Measurements from ENCODE around the gene HACD3. TPM values are rescaled to one million over a fixed set of nuclear protein-coding genes. Genes with fewer than 3 reads are reported as not detected.

Gene HACD3
- total RNA-seq, 1 experiment from 2014 or later: 71.6 TPM

DNA sequence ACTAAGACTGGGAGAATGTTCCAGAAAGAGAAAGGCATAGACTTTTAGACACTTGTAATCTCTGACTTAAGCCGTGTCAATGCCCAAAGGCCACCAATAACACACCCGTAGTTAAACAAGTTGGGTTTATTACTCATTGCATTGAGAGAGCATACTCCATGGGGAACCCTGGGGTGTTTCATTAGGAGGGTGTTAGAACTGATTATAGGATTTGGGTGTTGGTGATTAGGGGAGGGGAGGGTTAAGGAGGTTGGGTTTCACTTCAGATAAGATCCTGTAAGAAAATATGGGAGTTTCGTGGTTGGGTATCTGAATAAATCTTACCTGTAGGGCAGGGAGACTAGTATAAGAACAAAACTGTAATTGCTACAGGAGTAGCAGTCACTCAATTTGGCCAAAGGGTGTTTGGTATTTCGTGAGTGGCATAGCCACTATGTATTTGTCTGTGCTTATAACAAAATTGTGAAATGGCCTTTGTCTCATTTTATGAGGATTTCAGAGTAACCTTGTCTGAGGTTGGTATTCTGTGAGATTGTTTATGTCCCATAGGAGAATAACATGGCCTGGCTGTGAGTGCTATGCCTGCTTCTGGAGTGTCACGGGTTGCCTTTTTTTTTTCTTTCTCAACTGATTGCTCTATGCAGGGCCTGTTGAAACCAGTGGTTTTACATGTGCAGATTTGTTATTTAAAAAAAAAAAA lies 2.9 kb downstream of the HACD3 start:
- peaks cover 12% of the 10 kb centered on the region; the same call in 1 of the 2 replicates for H3F3A ChIP-seq (ENCODE audit: insufficient read depth, low read depth)
- no peaks in the 10 kb centered on the region for H3K9me3 ChIP-seq (ENCODE audit: insufficient read depth, low read depth)
- H2AFZ ChIP-seq: no peak overlapping the region
- H3K4me2 ChIP-seq: peak overlapping the region; percentile 69
- no peaks in the 10 kb centered on the region for H3K36me3 ChIP-seq (ENCODE audit: low read depth)
- H3K79me2 ChIP-seq (ENCODE audit: low read depth): peaks cover 73% of the 10 kb centered on the region
- intact Hi-C loops (cut with micrococcal nuclease; ENCODE audit: unreplicated experiment): no loop called here
- H4K20me1 ChIP-seq (ENCODE audit: insufficient read depth): no peaks in the 10 kb centered on the region; the same call in 1 of the 2 replicates
- no peaks in the 10 kb centered on the region for H3K27me3 ChIP-seq (ENCODE audit: insufficient read depth, low read depth)
- H3K9me2 ChIP-seq (ENCODE audit: insufficient read depth): no peaks in the 10 kb centered on the region
- BruUV-seq (replicated peaks): no TSS peak
- TF ChIP-seq, protein P1, sequence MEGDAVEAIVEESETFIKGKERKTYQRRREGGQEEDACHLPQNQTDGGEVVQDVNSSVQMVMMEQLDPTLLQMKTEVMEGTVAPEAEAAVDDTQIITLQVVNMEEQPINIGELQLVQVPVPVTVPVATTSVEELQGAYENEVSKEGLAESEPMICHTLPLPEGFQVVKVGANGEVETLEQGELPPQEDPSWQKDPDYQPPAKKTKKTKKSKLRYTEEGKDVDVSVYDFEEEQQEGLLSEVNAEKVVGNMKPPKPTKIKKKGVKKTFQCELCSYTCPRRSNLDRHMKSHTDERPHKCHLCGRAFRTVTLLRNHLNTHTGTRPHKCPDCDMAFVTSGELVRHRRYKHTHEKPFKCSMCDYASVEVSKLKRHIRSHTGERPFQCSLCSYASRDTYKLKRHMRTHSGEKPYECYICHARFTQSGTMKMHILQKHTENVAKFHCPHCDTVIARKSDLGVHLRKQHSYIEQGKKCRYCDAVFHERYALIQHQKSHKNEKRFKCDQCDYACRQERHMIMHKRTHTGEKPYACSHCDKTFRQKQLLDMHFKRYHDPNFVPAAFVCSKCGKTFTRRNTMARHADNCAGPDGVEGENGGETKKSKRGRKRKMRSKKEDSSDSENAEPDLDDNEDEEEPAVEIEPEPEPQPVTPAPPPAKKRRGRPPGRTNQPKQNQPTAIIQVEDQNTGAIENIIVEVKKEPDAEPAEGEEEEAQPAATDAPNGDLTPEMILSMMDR (conservative IDR thresholded peaks at IDR 0.05): no peak
- no peak for TF ChIP-seq EZH2 (IDR thresholded peaks at IDR 0.05; ENCODE audit: low read depth)
- peak overlapping the region; percentile 27; the same call in 1 of the 2 replicates for H3K4me3 ChIP-seq
- H3K27ac ChIP-seq: peak overlapping the region; percentile 51
- DNase-seq: peak in 1 of 2 experiments; percentile 56
- peaks cover 23% of the 10 kb centered on the region for H3K4me1 ChIP-seq (replicated peaks; ENCODE audit: insufficient read depth)
- ChIA-PET POLR2A (ENCODE audit: unreplicated experiment) (no interaction called here), CTCF (no interaction called here)

DNA sequence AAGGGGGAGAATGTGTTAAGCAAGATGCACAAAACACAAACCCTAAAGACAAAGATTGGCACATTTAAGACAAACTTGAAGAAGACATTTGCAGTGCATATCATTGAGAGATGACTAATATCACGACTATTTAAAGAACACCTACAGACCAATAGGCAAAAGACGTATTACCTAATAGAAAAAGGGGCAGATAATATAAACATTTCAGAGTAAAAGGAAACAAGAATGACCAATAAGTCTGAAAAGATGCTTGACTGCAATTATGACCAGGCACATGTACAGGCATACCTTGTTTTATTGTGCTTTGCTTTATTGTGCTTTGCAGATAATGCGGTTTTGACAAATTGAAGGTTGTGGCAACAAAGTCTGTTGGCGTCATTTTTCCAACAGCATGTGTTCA lies 4.9 kb downstream of the HACD3 start:
- CTCF ChIA-PET: no interaction called here
- intact Hi-C loops (cut with micrococcal nuclease; ENCODE audit: unreplicated experiment): no loop called here
- TF ChIP-seq, protein P1 (conservative IDR thresholded peaks at IDR 0.05): no peak
- TF ChIP-seq EZH2 (IDR thresholded peaks at IDR 0.05; ENCODE audit: low read depth): no peak
- Histone ChIP-seq H3F3A (ENCODE audit: insufficient read depth, low read depth) (peaks cover 12% of the 10 kb centered on the region; the same call in 1 of the 2 replicates), H3K4me3 (no peak overlapping the region), H3K36me3 (ENCODE audit: low read depth) (no peaks in the 10 kb centered on the region), H2AFZ (no peak overlapping the region), H3K79me2 (ENCODE audit: low read depth) (peaks cover 91% of the 10 kb centered on the region), H3K9me2 (ENCODE audit: insufficient read depth) (no peaks in the 10 kb centered on the region), H3K9me3 (ENCODE audit: insufficient read depth, low read depth) (no peaks in the 10 kb centered on the region), H3K27me3 (ENCODE audit: insufficient read depth, low read depth) (no peaks in the 10 kb centered on the region), H3K4me1 (replicated peaks; ENCODE audit: insufficient read depth) (peaks cover 23% of the 10 kb centered on the region), H3K4me2 (no peak overlapping the region), H4K20me1 (ENCODE audit: insufficient read depth) (no peaks in the 10 kb centered on the region; the same call in 1 of the 2 replicates), H3K27ac (no peak overlapping the region)
- no peak for DNase-seq
- POLR2A ChIA-PET (ENCODE audit: unreplicated experiment): no interaction called here
- BruUV-seq (replicated peaks): no TSS peak

DNA sequence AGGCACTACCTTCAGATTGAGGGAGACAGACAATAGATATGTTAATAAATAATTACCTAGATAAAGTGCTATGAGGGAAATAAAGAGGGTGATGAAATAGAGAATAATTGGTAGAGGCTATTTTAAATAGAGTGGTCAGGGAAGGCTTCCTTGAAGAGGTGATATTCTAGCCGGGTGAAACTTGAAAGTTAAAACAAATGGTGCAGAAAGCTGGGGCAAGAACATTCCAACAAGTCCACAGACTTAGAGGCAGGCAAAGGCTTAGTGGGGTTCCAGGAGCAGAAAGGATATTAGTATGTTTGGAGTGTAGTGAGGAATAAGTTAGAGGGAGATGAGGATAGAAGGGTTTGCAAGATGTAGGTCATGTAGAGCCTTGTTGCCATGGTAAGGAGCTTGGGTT lies 10.1 kb downstream of the HACD3 start:
- no peaks in the 10 kb centered on the region; the same call in 1 of the 2 replicates for H3F3A ChIP-seq (ENCODE audit: insufficient read depth, low read depth)
- no peaks in the 10 kb centered on the region for H3K9me2 ChIP-seq (ENCODE audit: insufficient read depth)
- no peak overlapping the region for H3K4me2 ChIP-seq
- DNase-seq: no peak
- no peaks in the 10 kb centered on the region for H3K4me1 ChIP-seq (replicated peaks; ENCODE audit: insufficient read depth)
- POLR2A ChIA-PET (ENCODE audit: unreplicated experiment): no interaction called here
- H3K4me3 ChIP-seq: no peak overlapping the region
- CTCF ChIA-PET: no interaction called here
- TF ChIP-seq, protein P1 (conservative IDR thresholded peaks at IDR 0.05): no peak
- no peak for TF ChIP-seq EZH2 (IDR thresholded peaks at IDR 0.05; ENCODE audit: low read depth)
- no peaks in the 10 kb centered on the region for H3K36me3 ChIP-seq (ENCODE audit: low read depth)
- H2AFZ ChIP-seq: no peak overlapping the region
- no peak overlapping the region for H3K27ac ChIP-seq
- H4K20me1 ChIP-seq (ENCODE audit: insufficient read depth): no peaks in the 10 kb centered on the region
- intact Hi-C loops (cut with micrococcal nuclease; ENCODE audit: unreplicated experiment): no loop called here
- BruUV-seq (replicated peaks): no TSS peak
- H3K27me3 ChIP-seq (ENCODE audit: insufficient read depth, low read depth): no peaks in the 10 kb centered on the region
- peaks cover 85% of the 10 kb centered on the region for H3K79me2 ChIP-seq (ENCODE audit: low read depth)
- H3K9me3 ChIP-seq (ENCODE audit: insufficient read depth, low read depth): no peaks in the 10 kb centered on the region

All from PC-9 (cell line).